GM12801 (cell line): Measurements from ENCODE around the gene IL25.

ENCODE experiments used
- CTCF ChIP-seq: IDR thresholded peaks from one replicate; pipeline ENCODE4 v1.5.1; 2011; ENCODE audit warnings: control low read depth; ENCODE audit not compliant: insufficient read length; ENCODE audit errors: extremely low read depth

IL25 gene

DNA sequence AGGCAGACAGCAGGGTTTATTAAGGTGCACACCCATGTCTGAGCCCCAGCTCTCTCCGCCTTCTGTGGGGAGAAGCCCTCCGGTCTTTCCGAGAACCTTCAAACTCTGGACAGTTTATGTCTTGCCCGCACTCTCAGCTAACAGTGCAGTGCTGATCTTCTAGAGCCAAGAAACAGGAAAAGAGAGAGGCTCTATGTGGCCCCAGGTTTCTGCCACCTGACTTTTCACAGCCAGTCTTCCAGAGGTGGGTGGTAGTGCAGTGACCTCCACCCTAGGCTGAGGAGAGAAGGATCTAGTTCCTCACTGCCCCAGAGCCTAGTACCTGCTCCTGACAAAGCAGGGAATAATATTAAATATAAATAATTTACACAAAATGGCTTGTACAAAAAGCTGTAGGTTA is 15.9 kb upstream of the IL25 start:
- TF ChIP-seq CTCF: no peak

- no peak for TF ChIP-seq CTCF
These were observed 15.3 kb upstream of the IL25 start for GRCh38 chr14:23357261-23357660.

DNA sequence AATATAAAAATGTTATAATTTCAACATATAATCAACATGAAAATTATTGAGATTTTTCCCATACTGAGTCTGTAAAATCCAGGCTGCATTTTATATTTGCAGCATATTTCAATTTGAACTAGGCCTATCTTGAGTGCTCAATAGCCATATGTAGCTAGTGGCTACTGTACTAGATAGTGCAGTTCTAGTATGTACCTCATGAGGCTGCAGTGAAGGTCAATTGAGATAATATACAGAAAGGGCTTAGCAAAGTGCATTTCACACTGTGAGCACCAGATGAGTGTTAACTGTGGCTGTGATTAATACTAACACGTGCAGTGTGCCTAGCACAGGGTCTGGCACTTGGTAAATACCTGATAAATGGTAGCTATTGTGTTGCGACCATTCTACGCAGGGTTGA is 14.6 kb upstream of the IL25 start:
- no peak for TF ChIP-seq CTCF

DNA sequence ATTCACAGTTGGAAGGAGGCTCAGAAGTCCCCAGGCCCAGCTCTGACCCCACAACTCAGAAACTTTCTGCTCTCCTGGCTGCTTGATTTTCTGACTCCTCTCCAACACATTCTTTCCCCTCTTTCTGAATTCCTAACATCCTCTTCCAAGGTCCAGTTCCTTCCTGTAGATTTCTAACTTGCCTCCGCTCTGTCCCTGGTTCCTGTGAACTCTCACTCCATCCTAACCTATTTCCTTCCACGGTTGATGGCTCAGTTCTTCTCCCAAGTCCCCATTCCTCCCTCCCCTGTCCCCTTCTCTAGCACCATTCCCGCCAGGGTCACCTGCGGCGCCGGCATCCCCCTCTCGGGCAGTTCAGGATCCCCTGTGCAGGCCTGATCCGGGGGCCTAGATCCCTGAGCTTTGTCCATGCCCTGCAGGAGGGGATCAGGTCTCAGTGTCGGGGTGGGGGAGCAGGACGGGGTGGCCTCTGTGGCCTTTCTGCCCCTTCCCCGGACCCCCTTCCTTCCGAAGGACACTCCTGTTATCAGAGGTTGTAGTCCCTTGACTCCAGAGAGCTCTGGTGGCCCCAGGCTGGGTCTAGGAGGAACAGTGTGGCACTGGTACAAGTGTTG is 13.9 kb upstream of the IL25 start:
- no peak for TF ChIP-seq CTCF

- no peak for TF ChIP-seq CTCF
These were observed 13.4 kb upstream of the IL25 start for GRCh38 chr14:23359167-23359626.

- TF ChIP-seq CTCF: no peak
These were observed 12.7 kb upstream of the IL25 start for GRCh38 chr14:23359722-23360447.

GRCh38 chr14:23360496-23360895 is 12.1 kb upstream of the IL25 start:
- no peak for TF ChIP-seq CTCF
